Fibroblast of pulmonary artery (primary cell): Measurements from ENCODE around the gene UGT1A10.

Experiments used
- DNase-seq: peaks from one replicate; pipeline ENCODE4 v3.0.0-alpha.2; 2010; ENCODE audit warnings: low read depth
- H3K4me3 ChIP-seq: replicated peaks from 2 replicates; pipeline ENCODE4 v1.5.1; 2011; ENCODE audit warnings: low read depth, mild to moderate bottlenecking, control low read depth, low read length, moderate library complexity
- TF ChIP-seq, protein P1 (sequence below): IDR thresholded peaks from 2 replicates; pipeline ENCODE4 v1.5.1; 2011; ENCODE audit warnings: mild to moderate bottlenecking, control low read depth, low read length, inconsistent platforms; ENCODE audit errors: missing control alignments

The UGT1A10 gene

DNA sequence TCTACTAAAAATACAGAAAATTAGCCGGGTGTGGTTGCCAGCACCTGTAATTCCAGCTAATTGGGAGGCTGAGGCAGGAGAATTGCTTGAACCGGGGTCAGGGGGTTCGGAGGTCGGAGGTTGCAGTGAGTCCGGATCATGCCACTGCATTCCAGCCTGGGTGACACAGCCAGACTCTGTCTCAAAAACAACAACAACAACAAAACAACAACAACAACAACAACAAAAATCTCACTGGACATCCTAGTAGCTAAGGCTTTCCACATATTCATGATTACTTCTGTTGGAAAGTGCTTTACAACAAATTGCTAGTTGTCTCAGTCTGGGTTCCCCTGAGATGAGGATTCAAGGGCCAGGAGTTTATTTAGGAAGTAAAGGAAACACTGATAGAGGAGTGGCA lies 137.6 kb downstream of the UGT1A10 start:
- H3K4me3 ChIP-seq: no peak overlapping the region
- TF ChIP-seq, protein P1, sequence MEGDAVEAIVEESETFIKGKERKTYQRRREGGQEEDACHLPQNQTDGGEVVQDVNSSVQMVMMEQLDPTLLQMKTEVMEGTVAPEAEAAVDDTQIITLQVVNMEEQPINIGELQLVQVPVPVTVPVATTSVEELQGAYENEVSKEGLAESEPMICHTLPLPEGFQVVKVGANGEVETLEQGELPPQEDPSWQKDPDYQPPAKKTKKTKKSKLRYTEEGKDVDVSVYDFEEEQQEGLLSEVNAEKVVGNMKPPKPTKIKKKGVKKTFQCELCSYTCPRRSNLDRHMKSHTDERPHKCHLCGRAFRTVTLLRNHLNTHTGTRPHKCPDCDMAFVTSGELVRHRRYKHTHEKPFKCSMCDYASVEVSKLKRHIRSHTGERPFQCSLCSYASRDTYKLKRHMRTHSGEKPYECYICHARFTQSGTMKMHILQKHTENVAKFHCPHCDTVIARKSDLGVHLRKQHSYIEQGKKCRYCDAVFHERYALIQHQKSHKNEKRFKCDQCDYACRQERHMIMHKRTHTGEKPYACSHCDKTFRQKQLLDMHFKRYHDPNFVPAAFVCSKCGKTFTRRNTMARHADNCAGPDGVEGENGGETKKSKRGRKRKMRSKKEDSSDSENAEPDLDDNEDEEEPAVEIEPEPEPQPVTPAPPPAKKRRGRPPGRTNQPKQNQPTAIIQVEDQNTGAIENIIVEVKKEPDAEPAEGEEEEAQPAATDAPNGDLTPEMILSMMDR: no peak
- DNase-seq: no peak

GRCh38 chr2:233775414-233775813 lies 139.2 kb downstream of the UGT1A10 start:
- no peak for DNase-seq
- no peak overlapping the region for H3K4me3 ChIP-seq
- TF ChIP-seq, protein P1: no peak

DNA sequence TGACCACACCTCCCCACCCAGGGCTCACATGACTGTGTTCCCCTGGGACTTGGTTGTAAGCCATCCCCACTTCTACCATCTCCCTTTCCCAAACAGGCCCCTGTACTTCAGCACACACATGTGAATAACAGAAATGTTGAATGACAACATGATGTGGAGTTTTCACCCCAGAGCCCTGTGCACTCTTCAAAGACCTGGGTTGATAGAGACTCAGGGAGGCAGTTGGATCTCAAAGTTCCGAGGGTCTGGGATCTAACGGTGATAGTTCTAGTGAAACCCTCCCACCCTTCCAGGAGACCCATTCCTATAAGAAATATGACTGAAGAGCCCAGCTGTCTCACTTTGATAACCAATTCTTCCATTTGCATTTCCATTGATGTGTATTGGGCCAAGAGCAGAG lies 141.8 kb downstream of the UGT1A10 start, which contains the start of gene MROH2A:
MROH2A (plus strand) TSS at position 301 of the 400 bp plus-strand sequence. CDS start 1,029 bp downstream, outside the sequence.
- no peak for DNase-seq
- no peak within 1 kb of the TSS for H3K4me3 ChIP-seq
- TF ChIP-seq, protein P1: no peak

DNA sequence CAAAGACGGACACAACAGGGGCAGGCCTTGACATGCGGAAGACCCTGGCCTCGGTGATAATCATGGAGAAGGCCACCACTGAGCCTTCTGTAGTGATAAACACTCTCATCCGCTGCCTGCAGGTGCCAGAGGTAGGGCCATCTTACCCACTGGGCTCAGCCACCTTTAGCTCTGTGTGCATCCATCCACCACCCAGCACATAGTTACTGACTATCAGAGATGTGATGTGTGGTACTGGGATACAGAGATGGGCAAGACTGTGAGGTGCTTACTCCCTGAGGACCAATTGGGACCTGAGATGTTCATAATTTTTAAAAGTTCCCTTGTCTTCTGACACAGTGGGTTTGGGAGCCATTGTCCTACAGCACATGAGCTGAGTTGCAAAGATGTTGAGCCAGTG lies 143.5 kb downstream of the UGT1A10 start:
- no peak for DNase-seq
- TF ChIP-seq, protein P1: no peak
- no peak overlapping the region for H3K4me3 ChIP-seq

DNA sequence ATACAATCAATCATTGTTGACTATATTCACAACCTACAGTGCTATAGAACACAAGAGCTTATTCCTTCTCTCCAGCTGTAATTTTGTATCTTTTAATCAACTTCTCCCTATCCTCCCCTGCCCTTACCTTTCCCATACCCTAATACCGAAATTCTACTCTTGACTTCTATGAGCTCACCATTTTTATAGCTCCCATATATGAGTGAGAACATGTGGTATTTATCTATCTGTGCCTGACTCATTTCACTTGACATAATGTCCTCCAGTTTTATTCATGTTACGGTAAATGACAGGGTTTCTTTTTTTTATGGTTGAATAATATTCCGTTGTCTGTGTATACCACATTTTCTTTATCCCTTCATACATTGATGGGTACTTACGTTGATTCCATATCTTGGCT lies 144.5 kb downstream of the UGT1A10 start:
- no peak overlapping the region for H3K4me3 ChIP-seq
- no peak for DNase-seq

GRCh38 chr2:233789554-233789953 lies 153.3 kb downstream of the UGT1A10 start:
- TF ChIP-seq, protein P1: no peak
- H3K4me3 ChIP-seq: no peak overlapping the region
- DNase-seq: no peak

More for the DNA sequence above, 144.5 kb downstream of the UGT1A10 start:
- TF ChIP-seq, protein P1: no peak

DNA sequence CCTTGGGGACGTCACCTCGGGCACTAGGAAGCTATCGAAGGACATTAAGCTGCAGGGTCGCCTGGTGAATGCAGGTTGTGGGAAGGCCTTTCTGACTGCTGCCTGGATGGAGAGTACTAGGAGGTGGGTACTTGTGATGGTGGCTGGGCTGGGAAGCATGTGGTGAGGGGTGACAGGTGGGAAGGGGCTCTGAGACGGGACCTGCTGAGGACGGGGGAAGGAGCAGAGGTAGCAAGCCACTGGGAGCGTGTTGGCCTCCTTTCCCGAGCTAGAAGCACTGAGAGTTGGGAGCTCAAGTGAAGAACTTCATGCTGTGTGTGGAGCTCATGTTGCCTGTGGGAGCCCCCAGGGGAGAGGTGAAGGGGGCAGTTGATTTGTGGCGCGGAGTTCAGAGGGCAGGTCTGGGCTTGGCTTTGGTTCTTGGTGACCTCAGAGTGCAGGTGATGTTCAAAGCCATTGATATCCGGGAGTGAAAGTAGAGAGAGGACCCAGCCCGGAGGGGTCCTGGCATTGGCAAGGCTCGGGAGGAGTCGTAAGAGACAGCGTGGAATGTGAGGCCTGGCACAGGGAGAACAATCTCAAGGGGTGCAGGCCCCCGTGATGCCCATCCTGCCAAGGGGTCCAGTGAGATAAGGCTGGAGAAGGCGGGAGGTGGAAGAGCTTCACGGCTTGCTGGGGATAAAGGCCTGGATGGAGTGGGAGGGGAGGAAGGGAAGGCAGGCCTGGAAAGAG lies 155.1 kb downstream of the UGT1A10 start:
- TF ChIP-seq, protein P1: no peak
- no peak for DNase-seq
- no peak overlapping the region for H3K4me3 ChIP-seq
